IMR-90 (cell line): ENCODE results near the gene ATP6V1E1.

Experiments
- CEBPB ChIP-seq: IDR thresholded peaks from 2 replicates; pipeline ENCODE4 v1.6.1; 2012; ENCODE audit warnings: low read depth, low read length, improper control_type of control experiment
- CTCF ChIP-seq: conservative IDR thresholded peaks from 2 replicates; pipeline ENCODE4 v1.5.1; 2012; ENCODE audit warnings: mild to moderate bottlenecking, low read depth, low read length, improper control_type of control experiment
- ELK1 ChIP-seq: fragments of 150-350 bp; IDR thresholded peaks from 2 replicates; pipeline ENCODE4 v1.6.1; 2016; ENCODE audit warnings: low read depth, mild to moderate bottlenecking, low read length, moderate library complexity, borderline replicate concordance
- NFE2L2 ChIP-seq: fragments of 150-350 bp; IDR thresholded peaks from 2 replicates; pipeline ENCODE4 v1.6.1; 2016; ENCODE audit warnings: low read depth, mild to moderate bottlenecking, low read length
- POLR2A ChIP-seq: IDR thresholded peaks from 2 replicates; pipeline ENCODE4 v1.6.1; 2012; ENCODE audit warnings: mild to moderate bottlenecking, low read depth, low read length
- RCOR1 ChIP-seq: IDR thresholded peaks from 2 replicates; pipeline ENCODE4 v1.6.1; 2012; ENCODE audit warnings: mild to moderate bottlenecking, low read length, improper control_type of control experiment; ENCODE audit not compliant: insufficient replicate concordance

GRCh38 chr22:17631076-17631565 lies 2.6 kb upstream of the ATP6V1E1 start:
- TF ChIP-seq CTCF (no peak), POLR2A (no peak), RCOR1 (no peak), NFE2L2 (no peak), ELK1 (no peak), CEBPB (no peak)
